GM10266 (cell line): ENCODE results near the gene ITGB4.

Experiments used
- DNase-seq: peaks from one replicate; pipeline ENCODE4 v3.0.0; 2012; ENCODE audit errors: extremely low spot score
- TF ChIP-seq, protein P1 (sequence below): IDR thresholded peaks from 2 replicates; pipeline ENCODE4 v1.5.1; 2012; ENCODE audit warnings: mild to moderate bottlenecking, low read depth; ENCODE audit not compliant: control insufficient read depth, insufficient read depth; ENCODE audit errors: missing control alignments

Gene ITGB4

DNA sequence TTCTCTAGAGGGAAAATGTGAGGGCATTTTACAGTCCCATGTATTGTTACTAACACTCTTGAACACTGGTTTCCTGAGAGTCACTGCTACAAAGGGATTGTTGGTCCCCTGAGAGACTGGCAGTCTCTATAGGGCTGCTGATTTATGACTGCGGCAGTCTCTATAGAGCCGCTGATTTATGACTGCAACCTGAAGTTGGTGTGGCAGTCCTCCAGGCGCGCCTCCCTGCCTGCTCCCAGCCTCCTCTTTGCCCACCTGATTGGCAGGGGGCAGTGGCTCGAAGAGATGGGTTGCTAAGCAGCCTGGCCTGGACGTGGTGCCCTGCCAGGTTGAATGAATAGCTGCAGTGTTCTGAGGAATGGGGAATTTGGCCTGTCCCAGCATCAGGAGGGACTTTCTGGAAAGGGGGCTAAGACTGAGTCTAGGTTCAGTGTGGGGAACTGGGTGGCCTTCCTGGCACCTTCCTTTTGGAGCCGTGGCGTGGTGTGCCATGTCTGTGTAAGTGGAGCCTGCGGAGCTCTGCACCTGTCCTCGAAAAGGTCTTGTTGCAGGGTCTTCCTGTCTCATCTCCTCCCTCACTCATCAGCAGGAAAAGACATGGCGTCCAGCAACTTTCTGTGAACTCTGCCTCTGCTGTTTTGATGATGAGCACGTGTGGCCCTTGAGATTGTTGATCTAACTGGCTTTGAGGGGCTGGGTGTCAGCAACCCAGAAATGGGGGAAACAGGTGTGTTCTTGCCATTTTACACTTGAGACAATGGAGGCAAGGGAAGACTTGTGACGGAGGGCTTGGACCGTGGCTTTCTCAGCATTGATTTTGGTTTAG lies 29.2 kb upstream of the ITGB4 start:
- TF ChIP-seq, protein P1, sequence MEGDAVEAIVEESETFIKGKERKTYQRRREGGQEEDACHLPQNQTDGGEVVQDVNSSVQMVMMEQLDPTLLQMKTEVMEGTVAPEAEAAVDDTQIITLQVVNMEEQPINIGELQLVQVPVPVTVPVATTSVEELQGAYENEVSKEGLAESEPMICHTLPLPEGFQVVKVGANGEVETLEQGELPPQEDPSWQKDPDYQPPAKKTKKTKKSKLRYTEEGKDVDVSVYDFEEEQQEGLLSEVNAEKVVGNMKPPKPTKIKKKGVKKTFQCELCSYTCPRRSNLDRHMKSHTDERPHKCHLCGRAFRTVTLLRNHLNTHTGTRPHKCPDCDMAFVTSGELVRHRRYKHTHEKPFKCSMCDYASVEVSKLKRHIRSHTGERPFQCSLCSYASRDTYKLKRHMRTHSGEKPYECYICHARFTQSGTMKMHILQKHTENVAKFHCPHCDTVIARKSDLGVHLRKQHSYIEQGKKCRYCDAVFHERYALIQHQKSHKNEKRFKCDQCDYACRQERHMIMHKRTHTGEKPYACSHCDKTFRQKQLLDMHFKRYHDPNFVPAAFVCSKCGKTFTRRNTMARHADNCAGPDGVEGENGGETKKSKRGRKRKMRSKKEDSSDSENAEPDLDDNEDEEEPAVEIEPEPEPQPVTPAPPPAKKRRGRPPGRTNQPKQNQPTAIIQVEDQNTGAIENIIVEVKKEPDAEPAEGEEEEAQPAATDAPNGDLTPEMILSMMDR = no peak

DNA sequence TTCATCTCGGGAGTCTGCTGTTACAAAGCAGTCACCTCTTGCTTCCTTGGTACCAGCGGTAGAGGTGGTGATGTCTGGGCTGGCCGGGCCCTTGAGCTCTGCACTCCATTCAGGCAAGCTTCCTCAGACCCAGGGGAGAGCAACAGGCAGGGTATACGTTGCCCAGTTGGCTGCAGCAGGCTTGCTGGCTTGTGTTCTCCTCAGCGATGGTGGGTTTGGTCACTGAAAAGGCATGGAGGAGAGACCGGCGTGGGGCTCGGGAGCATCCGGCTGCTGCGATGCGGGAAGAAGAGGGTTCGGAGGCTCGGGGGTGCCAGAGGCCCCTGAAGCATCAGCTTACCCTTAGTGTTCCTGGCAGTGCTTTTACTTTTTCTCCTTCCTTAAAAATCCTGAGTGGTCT lies 28.3 kb upstream of the ITGB4 start:
- TF ChIP-seq, protein P1 = no peak
- no peak for DNase-seq

More for the DNA sequence above, 29.2 kb upstream of the ITGB4 start:
- no peak for DNase-seq

DNA sequence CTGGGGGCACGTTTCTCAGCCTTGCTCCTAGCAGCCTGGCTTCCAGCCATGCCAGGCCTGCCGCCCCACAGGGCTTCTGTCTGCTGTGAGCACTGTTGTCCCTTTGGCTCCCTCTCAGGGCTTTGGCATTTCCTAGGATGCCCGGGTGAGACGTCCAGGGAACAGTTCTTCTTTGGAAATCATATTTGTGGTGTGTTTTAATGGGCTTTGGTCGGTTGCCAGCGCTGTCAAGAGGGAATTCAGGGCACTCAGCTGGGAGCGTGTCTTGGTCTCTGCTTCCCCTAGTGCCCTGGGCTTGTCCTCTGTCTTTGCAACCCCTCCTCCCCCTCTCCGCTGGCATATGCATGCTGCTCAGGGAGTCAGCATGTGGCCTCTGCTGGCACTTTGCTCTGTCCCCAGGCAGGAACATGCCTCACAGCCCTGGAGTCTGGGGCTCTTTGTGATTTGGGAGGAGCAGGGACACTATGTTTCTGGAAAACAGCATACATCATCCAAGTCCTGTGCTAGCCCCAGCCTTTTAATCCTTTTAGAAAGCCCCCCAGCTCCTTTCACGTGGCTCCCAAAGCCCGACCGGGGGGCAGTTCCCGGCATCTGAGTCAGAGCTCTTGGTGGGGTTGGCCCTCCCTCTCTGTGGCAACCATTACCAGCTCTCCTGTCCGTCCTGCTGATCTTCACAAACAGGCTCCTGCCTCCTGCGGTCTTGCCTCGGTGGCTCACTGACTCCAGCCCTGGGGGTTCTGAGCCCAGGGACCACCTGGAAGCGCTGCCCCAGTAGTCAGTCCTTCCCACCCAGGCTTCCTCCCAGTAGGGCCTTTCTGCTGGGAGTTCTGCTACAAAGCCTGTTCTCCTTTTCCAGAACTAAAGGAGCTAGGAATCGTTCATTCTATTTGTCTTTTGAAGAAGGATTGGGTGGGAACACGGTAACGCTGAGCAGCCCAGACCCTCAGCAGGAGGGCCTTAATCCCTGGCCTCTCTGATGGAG lies 27.5 kb upstream of the ITGB4 start:
- TF ChIP-seq, protein P1 = no peak
- DNase-seq = no peak

DNA sequence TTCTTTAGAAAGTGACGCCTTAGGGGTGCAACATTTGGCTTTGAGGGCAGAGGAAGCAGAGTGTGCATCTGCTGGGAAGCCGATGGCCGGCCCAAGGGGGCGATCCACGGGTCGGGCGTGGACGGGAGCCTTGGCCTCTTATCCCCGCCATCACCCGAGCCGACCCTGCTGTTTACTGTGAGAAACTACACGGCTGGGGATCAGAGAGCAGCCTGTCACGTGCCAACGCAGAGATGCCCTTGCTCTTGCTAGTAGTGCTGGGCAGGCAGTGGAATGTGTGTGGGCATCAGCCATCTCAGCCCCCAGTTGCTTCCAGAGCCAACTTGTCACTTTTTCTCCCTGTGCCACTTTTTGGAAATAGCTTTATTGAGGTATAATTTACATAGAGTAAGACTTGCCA lies 26.7 kb upstream of the ITGB4 start:
- no peak for DNase-seq
- TF ChIP-seq, protein P1 = no peak

DNA sequence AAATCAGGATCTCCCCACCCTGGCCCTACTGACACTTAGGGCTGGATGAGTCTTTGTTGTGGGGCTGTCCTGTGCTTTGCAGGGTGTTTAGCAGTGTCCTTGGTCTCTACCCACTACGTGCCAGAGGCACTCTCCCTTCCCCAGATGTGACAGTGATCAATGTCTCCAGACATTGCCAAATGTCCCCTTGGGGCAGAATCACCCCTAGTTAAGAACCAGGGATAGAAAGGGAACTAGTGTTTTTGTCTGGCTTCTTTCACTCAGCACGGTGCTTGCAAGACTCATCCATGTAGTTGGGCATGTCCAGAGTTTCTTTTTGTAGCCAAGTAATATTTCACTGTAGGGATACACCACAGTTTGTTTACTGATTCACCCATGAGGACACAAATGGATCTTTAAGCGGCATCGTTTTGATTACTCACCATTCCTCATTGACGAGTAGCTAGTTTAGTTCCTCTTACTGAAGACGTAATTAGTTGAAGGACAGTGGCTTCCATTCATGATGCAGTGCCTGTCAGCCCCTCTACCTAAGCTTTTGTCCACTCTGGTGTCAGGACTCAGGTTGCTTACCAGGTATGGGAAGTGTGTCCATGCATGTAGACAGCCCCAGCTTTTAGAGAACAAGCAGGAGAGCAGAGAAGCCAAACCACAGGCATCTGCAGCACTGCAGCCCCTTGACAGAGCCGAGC lies 26.0 kb upstream of the ITGB4 start:
- no peak for DNase-seq
- TF ChIP-seq, protein P1 = no peak

DNA sequence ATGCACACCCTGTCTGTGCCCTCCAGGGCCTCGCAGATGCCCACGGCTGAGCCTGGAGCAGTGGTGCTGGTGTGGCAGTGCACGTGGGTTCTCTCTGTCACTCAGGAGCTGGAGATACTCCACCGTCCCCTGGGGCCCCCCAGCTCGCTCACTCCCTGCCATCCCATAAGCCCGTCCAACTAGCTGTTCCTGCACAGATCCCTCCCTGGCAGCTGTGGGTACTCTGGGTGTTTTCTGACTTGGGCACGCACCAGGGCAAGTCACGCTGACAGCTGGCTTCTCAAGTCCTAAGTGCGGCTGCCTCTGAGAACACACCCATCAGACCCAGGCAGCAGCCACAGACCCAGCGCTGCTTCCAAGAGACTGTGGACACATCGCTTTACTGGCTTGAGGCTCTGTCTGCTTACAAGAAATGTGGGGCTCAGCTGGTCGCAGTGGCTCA lies 25.4 kb upstream of the ITGB4 start:
- no peak for DNase-seq
- TF ChIP-seq, protein P1 = no peak
